ENCODE measurements around the gene PEX14. TPM values are rescaled to one million over a fixed set of nuclear protein-coding genes. Genes with fewer than 3 reads are reported as not detected.
A peak's percentile ranks its signal among the peaks of the same experiment; 100 is the strongest.

Gene PEX14
- total RNA-seq, 1 experiment from 2014 or later, result 27.3 TPM

DNA sequence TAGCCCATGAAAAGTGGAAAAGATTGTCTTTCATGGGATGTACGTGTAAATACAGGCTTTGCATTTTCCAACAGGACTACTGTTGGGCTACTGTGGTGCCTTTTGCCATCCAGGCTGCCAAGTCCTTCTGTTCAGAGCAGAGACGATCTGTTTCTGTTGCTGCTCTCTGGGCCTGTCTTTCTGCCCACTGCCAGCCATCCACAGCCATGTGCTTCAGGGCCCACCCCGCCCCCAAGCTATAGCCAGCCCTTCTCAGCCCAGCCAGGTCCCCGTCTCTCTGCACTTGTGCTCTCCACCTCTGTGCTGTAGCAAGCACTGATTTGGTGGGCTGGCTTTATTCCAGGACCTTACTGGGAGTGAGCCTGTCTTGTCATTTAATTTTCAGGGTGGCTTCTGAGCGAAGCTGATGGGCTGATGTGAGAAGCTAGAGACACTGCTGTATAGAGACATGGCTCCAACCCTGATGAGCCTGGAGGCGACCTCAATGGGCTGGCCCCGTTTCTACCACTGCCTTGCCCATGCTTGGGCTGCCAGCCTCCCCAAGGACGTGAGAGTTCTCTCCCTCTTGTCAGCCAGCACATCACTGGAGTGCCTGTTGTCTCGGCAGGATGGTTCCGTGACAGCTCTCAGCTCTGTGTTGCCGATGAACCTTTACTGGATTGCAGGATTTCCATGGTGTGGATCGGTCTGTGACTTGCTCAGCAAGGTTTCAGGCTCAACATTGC is 137.8 kb downstream of the PEX14 start (continued):
- TF ChIP-seq, protein P1, sequence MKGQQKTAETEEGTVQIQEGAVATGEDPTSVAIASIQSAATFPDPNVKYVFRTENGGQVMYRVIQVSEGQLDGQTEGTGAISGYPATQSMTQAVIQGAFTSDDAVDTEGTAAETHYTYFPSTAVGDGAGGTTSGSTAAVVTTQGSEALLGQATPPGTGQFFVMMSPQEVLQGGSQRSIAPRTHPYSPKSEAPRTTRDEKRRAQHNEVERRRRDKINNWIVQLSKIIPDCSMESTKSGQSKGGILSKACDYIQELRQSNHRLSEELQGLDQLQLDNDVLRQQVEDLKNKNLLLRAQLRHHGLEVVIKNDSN (CRISPR knock-in tag; IDR thresholded peaks at IDR 0.05), result no peak
- TF ChIP-seq, protein P2, sequence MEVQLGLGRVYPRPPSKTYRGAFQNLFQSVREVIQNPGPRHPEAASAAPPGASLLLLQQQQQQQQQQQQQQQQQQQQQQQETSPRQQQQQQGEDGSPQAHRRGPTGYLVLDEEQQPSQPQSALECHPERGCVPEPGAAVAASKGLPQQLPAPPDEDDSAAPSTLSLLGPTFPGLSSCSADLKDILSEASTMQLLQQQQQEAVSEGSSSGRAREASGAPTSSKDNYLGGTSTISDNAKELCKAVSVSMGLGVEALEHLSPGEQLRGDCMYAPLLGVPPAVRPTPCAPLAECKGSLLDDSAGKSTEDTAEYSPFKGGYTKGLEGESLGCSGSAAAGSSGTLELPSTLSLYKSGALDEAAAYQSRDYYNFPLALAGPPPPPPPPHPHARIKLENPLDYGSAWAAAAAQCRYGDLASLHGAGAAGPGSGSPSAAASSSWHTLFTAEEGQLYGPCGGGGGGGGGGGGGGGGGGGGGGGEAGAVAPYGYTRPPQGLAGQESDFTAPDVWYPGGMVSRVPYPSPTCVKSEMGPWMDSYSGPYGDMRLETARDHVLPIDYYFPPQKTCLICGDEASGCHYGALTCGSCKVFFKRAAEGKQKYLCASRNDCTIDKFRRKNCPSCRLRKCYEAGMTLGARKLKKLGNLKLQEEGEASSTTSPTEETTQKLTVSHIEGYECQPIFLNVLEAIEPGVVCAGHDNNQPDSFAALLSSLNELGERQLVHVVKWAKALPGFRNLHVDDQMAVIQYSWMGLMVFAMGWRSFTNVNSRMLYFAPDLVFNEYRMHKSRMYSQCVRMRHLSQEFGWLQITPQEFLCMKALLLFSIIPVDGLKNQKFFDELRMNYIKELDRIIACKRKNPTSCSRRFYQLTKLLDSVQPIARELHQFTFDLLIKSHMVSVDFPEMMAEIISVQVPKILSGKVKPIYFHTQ (CRISPR knock-in tag; IDR thresholded peaks at IDR 0.05), result no peak
- no peak for TF ChIP-seq TEAD1 (CRISPR knock-in tag; IDR thresholded peaks at IDR 0.05)
- no peak for TF ChIP-seq ESRRA (CRISPR knock-in tag; IDR thresholded peaks at IDR 0.05; ENCODE audit: borderline replicate concordance)
- no peak for TF ChIP-seq FOXK1 (CRISPR knock-in tag; IDR thresholded peaks at IDR 0.05)
- no peak for TF ChIP-seq HMGA2 (CRISPR knock-in tag; IDR thresholded peaks at IDR 0.05)
- no peak for TF ChIP-seq JAZF1 (CRISPR knock-in tag; IDR thresholded peaks at IDR 0.05)
- no peak for TF ChIP-seq NR1H2 (CRISPR knock-in tag; IDR thresholded peaks at IDR 0.05)
- no peak for TF ChIP-seq ZNF121 (CRISPR knock-in tag; IDR thresholded peaks at IDR 0.05)
- TF ChIP-seq, protein P3, sequence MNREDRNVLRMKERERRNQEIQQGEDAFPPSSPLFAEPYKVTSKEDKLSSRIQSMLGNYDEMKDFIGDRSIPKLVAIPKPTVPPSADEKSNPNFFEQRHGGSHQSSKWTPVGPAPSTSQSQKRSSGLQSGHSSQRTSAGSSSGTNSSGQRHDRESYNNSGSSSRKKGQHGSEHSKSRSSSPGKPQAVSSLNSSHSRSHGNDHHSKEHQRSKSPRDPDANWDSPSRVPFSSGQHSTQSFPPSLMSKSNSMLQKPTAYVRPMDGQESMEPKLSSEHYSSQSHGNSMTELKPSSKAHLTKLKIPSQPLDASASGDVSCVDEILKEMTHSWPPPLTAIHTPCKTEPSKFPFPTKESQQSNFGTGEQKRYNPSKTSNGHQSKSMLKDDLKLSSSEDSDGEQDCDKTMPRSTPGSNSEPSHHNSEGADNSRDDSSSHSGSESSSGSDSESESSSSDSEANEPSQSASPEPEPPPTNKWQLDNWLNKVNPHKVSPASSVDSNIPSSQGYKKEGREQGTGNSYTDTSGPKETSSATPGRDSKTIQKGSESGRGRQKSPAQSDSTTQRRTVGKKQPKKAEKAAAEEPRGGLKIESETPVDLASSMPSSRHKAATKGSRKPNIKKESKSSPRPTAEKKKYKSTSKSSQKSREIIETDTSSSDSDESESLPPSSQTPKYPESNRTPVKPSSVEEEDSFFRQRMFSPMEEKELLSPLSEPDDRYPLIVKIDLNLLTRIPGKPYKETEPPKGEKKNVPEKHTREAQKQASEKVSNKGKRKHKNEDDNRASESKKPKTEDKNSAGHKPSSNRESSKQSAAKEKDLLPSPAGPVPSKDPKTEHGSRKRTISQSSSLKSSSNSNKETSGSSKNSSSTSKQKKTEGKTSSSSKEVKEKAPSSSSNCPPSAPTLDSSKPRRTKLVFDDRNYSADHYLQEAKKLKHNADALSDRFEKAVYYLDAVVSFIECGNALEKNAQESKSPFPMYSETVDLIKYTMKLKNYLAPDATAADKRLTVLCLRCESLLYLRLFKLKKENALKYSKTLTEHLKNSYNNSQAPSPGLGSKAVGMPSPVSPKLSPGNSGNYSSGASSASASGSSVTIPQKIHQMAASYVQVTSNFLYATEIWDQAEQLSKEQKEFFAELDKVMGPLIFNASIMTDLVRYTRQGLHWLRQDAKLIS (CRISPR knock-in tag; IDR thresholded peaks at IDR 0.05; ENCODE audit: borderline replicate concordance), result no peak
- TF ChIP-seq PRRX2 (CRISPR knock-in tag; IDR thresholded peaks at IDR 0.05), result no peak

DNA sequence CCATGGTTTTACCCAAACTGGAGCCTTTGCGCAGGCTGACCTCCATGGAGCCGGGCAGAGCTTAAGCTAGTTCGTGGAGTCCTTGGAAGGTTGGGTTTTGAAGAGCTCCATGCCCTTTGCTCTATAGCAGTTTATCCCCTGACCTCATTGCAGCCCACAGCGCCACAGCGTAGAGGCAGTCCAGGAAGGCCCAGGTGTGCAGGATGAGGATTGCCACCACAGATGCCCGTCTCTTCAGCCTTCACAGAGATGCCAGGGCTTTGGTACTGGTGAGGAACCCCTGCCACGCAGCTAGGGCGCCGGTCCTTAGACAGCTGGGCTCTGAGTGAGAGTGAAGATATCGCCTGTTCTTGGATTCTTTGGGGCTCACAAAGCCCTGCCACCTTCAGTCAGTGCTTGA is 138.6 kb downstream of the PEX14 start:
- Mint-ChIP-seq H3K36me3 (no peaks in the 10 kb centered on the region), H3K9me3 (no peaks in the 10 kb centered on the region), H3K27me3 (ENCODE audit: low read depth) (no peaks in the 10 kb centered on the region), H3K4me1 (peaks cover 16% of the 10 kb centered on the region), H3K4me3 (no peak overlapping the region), H3K27ac (0 out of 2 replicates have a peak overlapping the region, but pooled peaks have one; percentile 15)
- CTCF ChIA-PET, result no interaction called here
- TF ChIP-seq, protein P4, sequence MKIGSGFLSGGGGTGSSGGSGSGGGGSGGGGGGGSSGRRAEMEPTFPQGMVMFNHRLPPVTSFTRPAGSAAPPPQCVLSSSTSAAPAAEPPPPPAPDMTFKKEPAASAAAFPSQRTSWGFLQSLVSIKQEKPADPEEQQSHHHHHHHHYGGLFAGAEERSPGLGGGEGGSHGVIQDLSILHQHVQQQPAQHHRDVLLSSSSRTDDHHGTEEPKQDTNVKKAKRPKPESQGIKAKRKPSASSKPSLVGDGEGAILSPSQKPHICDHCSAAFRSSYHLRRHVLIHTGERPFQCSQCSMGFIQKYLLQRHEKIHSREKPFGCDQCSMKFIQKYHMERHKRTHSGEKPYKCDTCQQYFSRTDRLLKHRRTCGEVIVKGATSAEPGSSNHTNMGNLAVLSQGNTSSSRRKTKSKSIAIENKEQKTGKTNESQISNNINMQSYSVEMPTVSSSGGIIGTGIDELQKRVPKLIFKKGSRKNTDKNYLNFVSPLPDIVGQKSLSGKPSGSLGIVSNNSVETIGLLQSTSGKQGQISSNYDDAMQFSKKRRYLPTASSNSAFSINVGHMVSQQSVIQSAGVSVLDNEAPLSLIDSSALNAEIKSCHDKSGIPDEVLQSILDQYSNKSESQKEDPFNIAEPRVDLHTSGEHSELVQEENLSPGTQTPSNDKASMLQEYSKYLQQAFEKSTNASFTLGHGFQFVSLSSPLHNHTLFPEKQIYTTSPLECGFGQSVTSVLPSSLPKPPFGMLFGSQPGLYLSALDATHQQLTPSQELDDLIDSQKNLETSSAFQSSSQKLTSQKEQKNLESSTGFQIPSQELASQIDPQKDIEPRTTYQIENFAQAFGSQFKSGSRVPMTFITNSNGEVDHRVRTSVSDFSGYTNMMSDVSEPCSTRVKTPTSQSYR (CRISPR knock-in tag; IDR thresholded peaks at IDR 0.05), result no peak
- POLR2A ChIA-PET, result interaction anchor here (1.0 kb wide), 1 partner anchor 16 kb away, joined by 3 read pairs; no protein-coding TSS in a partner anchor
- DNase-seq (ENCODE audit: low spot score), result no peak
- no peak for ATAC-seq

DNA sequence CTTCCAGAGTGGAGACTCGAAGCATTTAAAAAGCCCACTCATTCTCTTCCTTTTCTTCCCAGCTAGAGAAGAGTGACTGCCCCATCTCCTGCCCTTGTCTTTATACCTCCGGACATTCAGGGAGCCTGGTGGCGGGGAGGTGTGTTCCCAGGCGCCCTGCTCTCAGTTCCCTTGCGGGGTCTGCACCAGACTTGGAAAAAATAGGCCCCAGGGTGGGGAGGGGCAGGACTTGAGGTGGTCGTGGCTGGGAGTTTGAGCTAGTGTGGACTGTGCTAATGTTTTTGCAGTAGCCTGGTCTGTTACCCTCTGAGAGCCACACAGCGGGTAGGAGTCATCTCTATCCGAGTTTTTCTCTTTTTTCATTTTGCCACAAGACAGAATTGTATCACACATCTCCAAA is 139.1 kb downstream of the PEX14 start:
- peak overlapping the region; percentile 15; the same call in 1 of the 2 replicates for H3K27ac Mint-ChIP-seq
- TF ChIP-seq SP1 (CRISPR knock-in tag; conservative IDR thresholded peaks at IDR 0.05) (no peak), SMAD3 (CRISPR knock-in tag; IDR thresholded peaks at IDR 0.05; ENCODE audit: borderline replicate concordance) (no peak), ZNF232 (CRISPR knock-in tag; IDR thresholded peaks at IDR 0.05) (no peak), GRHL2 (CRISPR knock-in tag; IDR thresholded peaks at IDR 0.05; ENCODE audit: insufficient replicate concordance, severe bottlenecking) (no peak), ZNF423 (CRISPR knock-in tag; IDR thresholded peaks at IDR 0.05) (no peak), NR1H2 (CRISPR knock-in tag; IDR thresholded peaks at IDR 0.05) (no peak), OVOL2 (CRISPR knock-in tag; IDR thresholded peaks at IDR 0.05; ENCODE audit: borderline replicate concordance) (no peak)
- TF ChIP-seq, protein P5, sequence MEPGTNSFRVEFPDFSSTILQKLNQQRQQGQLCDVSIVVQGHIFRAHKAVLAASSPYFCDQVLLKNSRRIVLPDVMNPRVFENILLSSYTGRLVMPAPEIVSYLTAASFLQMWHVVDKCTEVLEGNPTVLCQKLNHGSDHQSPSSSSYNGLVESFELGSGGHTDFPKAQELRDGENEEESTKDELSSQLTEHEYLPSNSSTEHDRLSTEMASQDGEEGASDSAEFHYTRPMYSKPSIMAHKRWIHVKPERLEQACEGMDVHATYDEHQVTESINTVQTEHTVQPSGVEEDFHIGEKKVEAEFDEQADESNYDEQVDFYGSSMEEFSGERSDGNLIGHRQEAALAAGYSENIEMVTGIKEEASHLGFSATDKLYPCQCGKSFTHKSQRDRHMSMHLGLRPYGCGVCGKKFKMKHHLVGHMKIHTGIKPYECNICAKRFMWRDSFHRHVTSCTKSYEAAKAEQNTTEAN (CRISPR knock-in tag; IDR thresholded peaks at IDR 0.05), result no peak
- TF ChIP-seq, protein P6, sequence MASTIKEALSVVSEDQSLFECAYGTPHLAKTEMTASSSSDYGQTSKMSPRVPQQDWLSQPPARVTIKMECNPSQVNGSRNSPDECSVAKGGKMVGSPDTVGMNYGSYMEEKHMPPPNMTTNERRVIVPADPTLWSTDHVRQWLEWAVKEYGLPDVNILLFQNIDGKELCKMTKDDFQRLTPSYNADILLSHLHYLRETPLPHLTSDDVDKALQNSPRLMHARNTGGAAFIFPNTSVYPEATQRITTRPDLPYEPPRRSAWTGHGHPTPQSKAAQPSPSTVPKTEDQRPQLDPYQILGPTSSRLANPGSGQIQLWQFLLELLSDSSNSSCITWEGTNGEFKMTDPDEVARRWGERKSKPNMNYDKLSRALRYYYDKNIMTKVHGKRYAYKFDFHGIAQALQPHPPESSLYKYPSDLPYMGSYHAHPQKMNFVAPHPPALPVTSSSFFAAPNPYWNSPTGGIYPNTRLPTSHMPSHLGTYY (CRISPR knock-in tag; IDR thresholded peaks at IDR 0.05), result no peak

More for the DNA sequence above, 139.1 kb downstream of the PEX14 start:
- no peak for ATAC-seq
- H3K4me3 Mint-ChIP-seq, result no peak overlapping the region
- DNase-seq (ENCODE audit: low spot score), result no peak
- no peaks in the 10 kb centered on the region for H3K36me3 Mint-ChIP-seq
- no peaks in the 10 kb centered on the region for H3K9me3 Mint-ChIP-seq
- ChIA-PET POLR2A (interaction anchor here (1.0 kb wide), 1 partner anchor 17 kb away, joined by 3 read pairs; no protein-coding TSS in a partner anchor), CTCF (no interaction called here)
- no peaks in the 10 kb centered on the region for H3K27me3 Mint-ChIP-seq (ENCODE audit: low read depth)
- H3K4me1 Mint-ChIP-seq, result peaks cover 16% of the 10 kb centered on the region

All from WTC11 (cell line).